Thyroid gland (tissue), 4 donors: Measurements from ENCODE around the gene SHROOM2. TPM values are rescaled to one million over a fixed set of nuclear protein-coding genes. Genes with fewer than 3 reads are reported as not detected.

ENCODE experiments used
- DNase-seq, 2 donors: peaks; one replicate each; pipeline ENCODE4 v3.0.0-alpha.2; 2019
- H3K27ac ChIP-seq, 3 donors: fragments of 200-600 bp; sonication (generic); 1 replicate in 2 of 3; 2 replicates in 1 of 3; pipeline ENCODE4 v1.5.1; 2016 to 2019; ENCODE audit warnings: mild to moderate bottlenecking in 1 of 3, moderate library complexity in 1 of 3
- H3K27me3 ChIP-seq: fragments of 200-600 bp; sonication (generic); one replicate; pipeline ENCODE4 v1.5.1; 2019
- H3K36me3 ChIP-seq, 2 donors: fragments of 200-600 bp; sonication (generic); one replicate each; pipeline ENCODE4 v1.5.1; 2016 to 2019
- H3K4me1 ChIP-seq, 2 donors: fragments of 200-600 bp; sonication (generic); one replicate each; pipeline ENCODE4 v1.5.1; 2017 to 2019
- H3K4me3 ChIP-seq, 3 donors: fragments of 200-600 bp; sonication (generic); replicated peaks in 1 of 3; 1 replicate in 2 of 3; 2 replicates in 1 of 3; pipeline ENCODE4 v1.5.1; 2016; ENCODE audit warnings: mild to moderate bottlenecking in 1 of 3
- H3K9me3 ChIP-seq: fragments of 200-600 bp; sonication (generic); one replicate; pipeline ENCODE4 v1.5.1; 2017
- CTCF ChIP-seq, 6 experiments: fragments of 200-600 bp in 3 of 6; fragments of 450-650 bp in 3 of 6; sonication (generic) in 3 of 6; IDR thresholded peaks; one replicate each; pipeline ENCODE4 v1.5.1; 2016 to 2019; ENCODE audit warnings: antibody characterized with exemption in 6 of 6, mild to moderate bottlenecking in 2 of 6, inconsistent platforms in 1 of 6, moderate library complexity in 1 of 6
- POLR2A ChIP-seq, 2 donors: fragments of 450-650 bp; IDR thresholded peaks; one replicate each; pipeline ENCODE4 v1.6.1; 2017; ENCODE audit warnings: antibody characterized with exemption in 2 of 2, mild to moderate bottlenecking in 2 of 2, moderate library complexity in 1 of 2
- WGBS, 2 donors: methylation state at CpG; one replicate each; pipeline ENCODE4 v1.1.5; 2017; 5-methylcytosine and 5-hydroxymethylcytosine counted together
- intact Hi-C: fragments of 100-400 bp; cut with DNase I; formaldehyde crosslinking; loops from one replicate; pipeline ENCODE4 v1.15.1; 2023
- total RNA-seq, 4 donors: library from RNA; depleted of rRNA; stranded (reverse); fragments of >200 nt; gene quantifications; one replicate each; pipeline ENCODE4 v1.2.3, GENCODE V29; 2016

Gene SHROOM2
- total RNA-seq, 4 donors from 2014 or later: 2.8 to 16.5 (median 6.1) TPM

- TF ChIP-seq CTCF (IDR thresholded peaks at IDR 0.05): no peak
- TF ChIP-seq POLR2A (IDR thresholded peaks at IDR 0.05): no peak
- Histone ChIP-seq H3K27me3 (no peaks in the 10 kb centered on the region), H3K9me3 (no peaks in the 10 kb centered on the region), H3K4me3 (no peak overlapping the region), H3K4me1 (no peaks in the 10 kb centered on the region), H3K36me3 (no peaks in the 10 kb centered on the region), H3K27ac (no peak overlapping the region)
- WGBS, 2 donors: 86 to 90% methylated on average over 6 of the region's 6 CpGs
- intact Hi-C loops: no loop called here
- no peak for DNase-seq
Measured at GRCh38 chrX:9874483-9874882, 88.3 kb downstream of the SHROOM2 start.

- no peaks in the 10 kb centered on the region for H3K27me3 ChIP-seq
- H3K4me3 ChIP-seq: no peak overlapping the region
- WGBS, 2 donors: 63 to 98% methylated on average over 3 of the region's 3 CpGs
- no peaks in the 10 kb centered on the region for H3K9me3 ChIP-seq
- H3K4me1 ChIP-seq: no peaks in the 10 kb centered on the region
- DNase-seq: no peak
- H3K27ac ChIP-seq: no peak overlapping the region
- H3K36me3 ChIP-seq: no peaks in the 10 kb centered on the region
- intact Hi-C loops: no loop called here
- TF ChIP-seq CTCF (IDR thresholded peaks at IDR 0.05): no peak
- no peak for TF ChIP-seq POLR2A (IDR thresholded peaks at IDR 0.05)
Measured at GRCh38 chrX:9875801-9876200, 89.6 kb downstream of the SHROOM2 start.

DNA sequence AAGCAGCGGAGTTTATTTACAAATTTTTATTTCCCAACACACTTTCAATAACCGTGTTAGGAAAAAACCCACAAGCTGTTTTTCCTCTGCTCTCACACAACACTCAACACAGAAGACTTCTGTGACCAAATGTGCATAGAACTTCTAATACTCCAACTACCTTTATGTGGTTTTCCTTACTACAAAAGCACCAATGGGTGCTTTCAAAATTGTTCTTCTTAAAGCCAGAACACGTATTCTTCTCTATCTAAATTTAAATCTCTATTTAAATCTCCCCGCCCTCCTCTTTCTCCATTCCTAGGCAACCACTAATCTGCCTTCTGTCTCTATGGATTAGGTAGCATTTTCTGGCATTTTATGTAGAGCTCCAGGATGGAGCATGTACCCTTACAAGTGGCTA is 90.0 kb downstream of the SHROOM2 start:
- TF ChIP-seq CTCF (IDR thresholded peaks at IDR 0.05) (no peak), POLR2A (IDR thresholded peaks at IDR 0.05) (no peak)
- Histone ChIP-seq H3K4me1 (no peaks in the 10 kb centered on the region), H3K27ac (no peak overlapping the region), H3K4me3 (no peak overlapping the region), H3K27me3 (no peaks in the 10 kb centered on the region), H3K9me3 (no peaks in the 10 kb centered on the region), H3K36me3 (no peaks in the 10 kb centered on the region)
- WGBS, 2 donors: 87 to 89% methylated on average over 4 of the region's 4 CpGs
- intact Hi-C loops: no loop called here
- DNase-seq: no peak

GRCh38 chrX:9878146-9878820 is 92.1 kb downstream of the SHROOM2 start:
- intact Hi-C loops: no loop called here
- Histone ChIP-seq H3K4me1 (no peaks in the 10 kb centered on the region), H3K4me3 (no peak overlapping the region), H3K36me3 (no peaks in the 10 kb centered on the region), H3K27ac (no peak overlapping the region), H3K9me3 (no peaks in the 10 kb centered on the region), H3K27me3 (no peaks in the 10 kb centered on the region)
- WGBS, 2 donors: 65 to 68% methylated on average over 3 of the region's 12 CpGs
- TF ChIP-seq CTCF (IDR thresholded peaks at IDR 0.05) (no peak), POLR2A (IDR thresholded peaks at IDR 0.05) (no peak)
- DNase-seq: no peak

DNA sequence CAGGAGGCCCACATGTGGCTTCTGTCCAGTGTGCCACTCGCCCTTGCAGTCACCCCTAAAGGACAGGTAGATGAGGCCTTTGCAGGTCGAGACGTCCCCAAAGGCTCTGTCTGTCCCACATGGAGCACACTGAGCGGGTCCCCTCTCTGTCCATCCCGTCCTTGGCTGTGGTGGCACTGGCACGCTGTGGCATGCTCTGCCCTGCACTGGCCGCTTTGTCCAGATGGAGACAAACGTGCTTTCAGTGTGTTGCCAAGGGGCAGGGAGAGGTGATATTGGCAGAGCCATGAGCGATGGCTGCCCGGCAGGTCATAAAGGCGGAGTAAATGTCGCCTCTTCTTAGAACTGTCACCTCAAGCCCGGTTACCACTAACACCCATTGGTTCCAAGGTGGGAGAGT is 94.0 kb downstream of the SHROOM2 start:
- intact Hi-C loops: no loop called here
- no peak for TF ChIP-seq POLR2A (IDR thresholded peaks at IDR 0.05)
- 94 to 98% methylated on average over 5 to 6 of the region's 13 CpGs for WGBS, 2 donors
- H3K27me3 ChIP-seq: no peaks in the 10 kb centered on the region
- no peaks in the 10 kb centered on the region for H3K4me1 ChIP-seq
- H3K27ac ChIP-seq: no peak overlapping the region
- H3K4me3 ChIP-seq: no peak overlapping the region
- H3K36me3 ChIP-seq: no peaks in the 10 kb centered on the region
- H3K9me3 ChIP-seq: no peaks in the 10 kb centered on the region
- no peak for DNase-seq
